T-helper 2 cell (primary cell): ENCODE results near the gene FLCN.

Experiments used
- DNase-seq, 5 experiments: peaks; one replicate each; pipeline versions ENCODE4 v3.0.0 to v3.0.0-alpha.2; 2012 to 2022

FLCN gene

GRCh38 chr17:17165666-17166308, 71.2 kb downstream of the FLCN start:
- DNase-seq: no peak

GRCh38 chr17:17164676-17165075, 72.3 kb downstream of the FLCN start:
- no peak for DNase-seq

GRCh38 chr17:17164156-17164555, 72.8 kb downstream of the FLCN start:
- DNase-seq: no peak
